ENCODE data around the gene SARDH.

Gene SARDH

GRCh38 chr9:133672503-133673257 lies 65.5 kb downstream of the SARDH start:
- DNase-seq (ENCODE audit: low read depth in 4 of 4, low spot score in 1 of 4): no peak

- no peak for DNase-seq (ENCODE audit: low read depth in 4 of 4, low spot score in 1 of 4)
Measured at GRCh38 chr9:133671371-133671770, 66.8 kb downstream of the SARDH start.

DNA sequence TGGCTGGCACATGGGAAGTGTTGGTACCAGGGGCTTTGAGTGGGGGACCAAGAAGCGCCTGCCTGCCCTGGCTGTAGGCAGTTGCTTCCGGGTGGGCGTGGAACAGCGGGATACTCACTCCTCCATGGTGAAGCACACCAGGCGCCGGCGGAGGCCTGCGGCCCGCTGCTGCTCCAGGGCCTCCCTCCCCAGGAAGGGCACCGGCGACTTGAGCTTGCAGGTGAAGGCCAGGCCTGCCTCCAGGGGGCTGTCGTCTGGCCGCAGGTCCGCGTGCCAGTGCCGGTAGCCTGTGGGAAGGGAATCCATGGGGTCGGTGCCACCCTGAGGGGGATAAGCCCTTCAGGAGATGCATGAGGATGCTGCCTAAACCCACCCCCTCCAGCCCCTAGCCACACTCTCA lies 67.7 kb downstream of the SARDH start:
- no peak for DNase-seq (ENCODE audit: low read depth in 4 of 4, low spot score in 1 of 4)

DNA sequence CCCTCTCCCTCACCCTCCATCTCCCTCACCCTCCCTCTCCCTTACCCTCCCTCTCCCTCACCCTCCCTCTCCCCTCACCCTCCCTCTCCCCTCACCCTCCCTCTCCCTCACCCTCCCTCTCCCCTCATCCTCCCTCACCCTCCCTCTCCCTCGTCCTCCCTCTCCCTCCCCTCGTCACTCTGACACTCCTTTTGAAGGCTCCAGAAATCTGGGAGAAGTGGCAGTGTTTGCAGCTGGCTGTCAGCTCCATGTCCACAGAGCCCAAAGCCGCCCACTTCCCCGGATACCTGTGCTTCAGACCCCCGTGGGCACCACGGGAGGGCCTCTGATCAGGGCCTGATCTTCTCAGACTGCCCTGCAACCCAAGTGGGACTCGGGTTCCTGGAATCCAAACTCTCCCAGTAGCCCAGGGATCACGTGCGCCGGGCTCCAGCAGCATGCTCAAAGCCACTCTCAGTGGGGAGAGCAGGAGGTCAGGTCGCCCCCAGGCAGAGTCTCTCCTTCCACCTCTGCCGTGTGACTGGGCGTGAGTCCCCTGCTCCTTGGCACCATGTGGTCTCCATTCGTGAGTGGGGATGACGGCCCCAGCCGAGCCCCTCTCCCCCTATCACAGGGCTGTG lies 68.9 kb downstream of the SARDH start:
- DNase-seq (ENCODE audit: low read depth in 4 of 4, low spot score in 1 of 4): no peak

GRCh38 chr9:133667759-133668450 lies 70.2 kb downstream of the SARDH start:
- DNase-seq (ENCODE audit: low read depth in 4 of 4, low spot score in 1 of 4): no peak

GRCh38 chr9:133666845-133667244 lies 71.3 kb downstream of the SARDH start:
- no peak for DNase-seq (ENCODE audit: low read depth in 4 of 4, low spot score in 1 of 4)

DNA sequence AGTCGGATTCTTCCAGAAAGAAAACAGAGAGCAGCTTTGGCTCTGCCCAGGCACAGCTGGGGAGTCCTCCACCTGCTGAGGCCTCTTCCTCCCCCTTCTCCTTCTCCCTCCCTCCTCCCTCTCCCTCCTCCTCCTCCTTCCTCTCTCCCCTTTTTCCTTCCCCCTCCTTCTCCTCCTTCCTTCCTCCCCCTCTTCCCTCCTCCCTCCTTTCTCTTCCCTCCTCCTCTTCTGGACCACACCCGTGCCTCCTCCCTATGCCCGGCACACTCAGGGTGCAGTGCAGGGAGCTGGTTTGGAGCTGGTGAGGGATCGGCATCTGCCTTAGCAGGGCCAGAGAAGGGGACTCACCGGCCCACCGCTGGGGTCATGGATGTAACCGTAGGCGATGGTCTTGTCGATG lies 71.8 kb downstream of the SARDH start:
- DNase-seq (ENCODE audit: low read depth in 4 of 4, low spot score in 1 of 4): no peak

GRCh38 chr9:133665535-133665934 lies 72.6 kb downstream of the SARDH start:
- no peak for DNase-seq (ENCODE audit: low read depth in 4 of 4, low spot score in 1 of 4)

GRCh38 chr9:133665096-133665495 lies 73.1 kb downstream of the SARDH start:
- DNase-seq (ENCODE audit: low read depth in 4 of 4, low spot score in 1 of 4): no peak

DNA sequence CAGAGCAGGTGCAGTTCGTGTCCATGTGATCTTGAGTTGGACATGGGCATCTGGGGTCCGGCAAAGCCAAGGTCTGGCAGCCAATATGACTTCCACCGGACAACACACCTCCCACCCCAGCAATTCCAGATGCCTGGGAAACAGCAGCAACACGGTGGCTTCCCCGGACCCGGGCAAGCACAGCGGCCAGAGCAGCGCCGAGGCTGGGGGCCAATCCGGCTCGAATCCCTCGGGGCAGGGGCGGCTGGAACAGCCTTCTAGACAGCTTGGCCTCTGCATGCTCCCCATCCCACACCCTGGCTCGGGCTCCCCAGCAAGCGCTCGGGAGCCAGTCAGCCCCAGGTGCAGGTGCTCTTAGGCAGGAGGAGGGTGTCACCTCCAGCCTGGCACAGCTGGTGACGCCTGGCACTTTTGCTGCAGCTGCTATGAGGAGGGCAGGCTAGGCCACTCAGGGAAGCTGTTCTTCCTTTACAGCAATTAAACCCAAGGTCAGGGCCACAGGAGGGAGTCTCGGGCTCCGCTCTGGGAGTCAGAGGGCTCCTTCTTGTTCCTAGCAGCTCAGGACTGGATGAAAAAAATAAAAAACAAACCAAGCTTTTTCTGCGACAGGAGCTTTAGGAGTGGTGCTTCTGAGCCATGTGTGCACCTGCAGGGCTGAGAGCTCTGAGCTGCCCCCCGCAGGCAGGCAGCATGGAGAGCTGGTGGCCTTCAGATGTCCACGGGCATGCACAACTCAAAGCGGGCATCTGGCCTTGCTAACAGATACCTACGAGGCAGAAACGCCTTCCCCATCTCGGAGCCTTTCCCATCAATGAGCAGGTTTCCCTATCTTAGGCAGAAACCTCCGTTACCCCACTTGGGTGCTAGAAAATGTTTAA lies 73.7 kb downstream of the SARDH start:
- no peak for DNase-seq (ENCODE audit: low read depth in 4 of 4, low spot score in 1 of 4)

GRCh38 chr9:133661846-133662540 lies 76.2 kb downstream of the SARDH start:
- no peak for DNase-seq (ENCODE audit: low read depth in 4 of 4, low spot score in 1 of 4)

GRCh38 chr9:133659516-133659915 lies 78.6 kb downstream of the SARDH start:
- no peak for DNase-seq (ENCODE audit: low read depth in 4 of 4, low spot score in 1 of 4)

- no peak for DNase-seq (ENCODE audit: low read depth in 4 of 4, low spot score in 1 of 4)
Measured at GRCh38 chr9:133658442-133659431, 79.4 kb downstream of the SARDH start.

DNA sequence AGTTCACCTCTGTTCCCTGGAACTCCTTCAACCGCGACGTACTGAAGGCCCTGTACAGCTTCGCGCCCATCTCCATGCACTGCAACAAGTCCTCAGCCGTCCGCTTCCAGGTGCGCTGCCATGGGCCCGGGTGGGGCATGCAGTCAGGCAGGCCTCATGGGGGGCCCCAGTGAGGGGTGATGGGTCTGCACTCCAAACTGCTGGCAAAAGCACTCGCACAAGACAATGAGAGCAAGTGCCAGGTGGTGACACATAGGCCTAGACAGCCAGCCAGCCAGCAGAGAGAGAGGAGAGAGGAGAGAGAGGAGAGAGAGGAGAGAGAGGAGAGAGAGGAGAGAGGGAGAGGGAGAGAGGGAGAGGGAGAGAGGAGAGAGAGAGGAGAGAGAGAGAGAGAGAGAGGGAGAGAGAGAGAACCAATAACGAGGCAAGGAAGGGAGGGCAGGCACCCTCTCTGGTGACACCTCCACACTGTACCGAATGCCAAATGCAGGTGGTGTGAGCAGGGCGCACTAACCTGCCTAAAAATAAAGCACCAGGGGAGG lies 81.0 kb downstream of the SARDH start:
- no peak for DNase-seq (ENCODE audit: low read depth in 4 of 4, low spot score in 1 of 4)

DNA sequence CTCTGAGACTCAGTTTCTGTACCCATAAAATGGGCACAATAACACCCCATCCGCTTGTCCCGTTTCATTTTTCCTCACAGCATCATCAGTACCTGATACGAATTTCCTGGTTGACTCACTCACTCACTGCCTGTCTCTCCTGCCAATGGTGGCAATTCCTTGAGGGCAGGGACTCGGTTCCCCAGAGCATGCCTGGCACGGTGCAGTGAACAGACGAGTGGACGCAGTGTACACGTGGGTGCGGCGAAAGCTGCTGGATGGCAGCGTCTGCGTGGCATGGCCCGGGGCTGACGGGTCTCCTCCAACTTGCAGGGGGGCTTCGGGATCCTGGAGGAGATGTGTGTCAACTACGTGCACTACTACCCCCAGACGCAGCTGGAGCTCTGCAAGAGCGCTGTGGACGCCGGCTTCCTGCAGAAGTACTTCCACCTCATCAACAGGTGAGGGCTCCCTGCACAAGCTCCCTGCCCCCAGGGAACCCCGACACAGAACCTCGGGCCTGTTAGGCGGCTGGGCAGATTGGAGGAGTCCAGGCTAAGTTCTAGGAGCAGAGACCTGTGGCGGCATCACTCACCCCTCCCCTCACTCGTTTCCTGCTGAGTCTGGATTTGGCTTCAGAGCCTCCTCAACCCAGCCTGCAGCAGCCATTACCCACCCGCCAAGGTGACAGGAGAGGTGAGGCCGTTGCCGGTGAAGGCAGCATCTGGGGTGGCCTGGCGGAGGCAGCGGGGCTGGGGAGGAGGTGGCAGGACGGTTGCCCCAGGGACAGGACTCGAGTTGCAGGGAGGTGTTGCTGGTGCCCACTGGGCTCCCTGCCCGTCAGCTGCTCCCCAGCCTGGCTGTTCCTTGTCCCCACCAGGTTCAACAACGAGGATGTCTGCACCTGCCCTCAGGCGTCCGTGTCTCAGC lies 81.7 kb downstream of the SARDH start:
- peak in 2 of 4 experiments; percentile 6 to 11 for DNase-seq (ENCODE audit: low read depth in 4 of 4, low spot score in 1 of 4)

GRCh38 chr9:133655701-133656100 lies 82.5 kb downstream of the SARDH start:
- DNase-seq (ENCODE audit: low read depth in 4 of 4, low spot score in 1 of 4): no peak

DNA sequence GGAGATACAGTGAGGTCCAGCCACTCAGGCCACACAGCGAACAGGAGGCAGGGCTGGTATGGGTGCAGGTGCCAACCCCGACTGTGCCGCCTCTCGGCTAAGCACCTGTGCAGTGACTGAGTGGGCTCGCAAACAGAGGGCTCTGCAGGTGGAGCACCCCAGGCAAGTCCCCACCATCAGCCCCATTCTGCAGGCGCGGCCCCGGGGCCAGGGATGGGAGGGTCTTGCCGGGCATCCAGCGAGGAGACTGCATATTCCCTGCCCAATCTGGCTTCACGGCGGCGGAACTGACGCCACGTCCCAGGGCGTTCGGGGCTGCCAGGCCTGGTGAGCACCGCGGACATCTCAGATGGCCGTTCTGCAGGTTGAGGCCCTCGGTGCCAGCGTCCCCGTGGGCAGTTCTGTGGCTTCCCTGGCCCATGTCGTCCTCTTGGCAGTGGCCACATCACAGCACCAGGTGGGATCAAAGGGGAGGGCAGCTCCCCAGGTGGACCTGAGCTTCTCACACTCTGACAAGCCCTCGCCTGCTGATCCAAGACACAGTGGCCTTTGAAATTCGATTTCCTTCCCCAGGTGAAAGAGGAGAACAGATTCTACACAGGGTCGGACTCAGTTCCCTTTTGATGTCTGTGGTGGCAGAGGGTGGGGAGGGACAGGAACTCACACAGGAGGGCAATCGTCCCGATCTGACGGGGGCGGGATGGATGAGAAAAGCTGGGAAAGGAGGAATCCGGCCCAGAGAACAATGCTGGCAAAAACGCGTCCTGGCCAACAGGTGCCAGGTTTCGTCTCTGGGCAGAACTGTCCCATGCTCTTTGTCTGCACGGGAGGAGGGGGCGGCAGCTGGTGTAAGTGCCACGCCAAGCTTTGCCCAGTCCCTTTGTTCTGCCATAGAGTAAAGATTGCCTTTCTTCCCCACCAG lies 83.2 kb downstream of the SARDH start:
- DNase-seq (ENCODE audit: low read depth in 4 of 4, low spot score in 1 of 4): no peak

Measured in stimulated activated CD4-positive, alpha-beta T cell treated with anti-CD3 and anti-CD28 coated beads, Interleukin-1b, Interleukin-23, amount 100 ng/mL, for 24 hours (primary cell).